ENCODE measurements around the gene PDSS2.

DNA sequence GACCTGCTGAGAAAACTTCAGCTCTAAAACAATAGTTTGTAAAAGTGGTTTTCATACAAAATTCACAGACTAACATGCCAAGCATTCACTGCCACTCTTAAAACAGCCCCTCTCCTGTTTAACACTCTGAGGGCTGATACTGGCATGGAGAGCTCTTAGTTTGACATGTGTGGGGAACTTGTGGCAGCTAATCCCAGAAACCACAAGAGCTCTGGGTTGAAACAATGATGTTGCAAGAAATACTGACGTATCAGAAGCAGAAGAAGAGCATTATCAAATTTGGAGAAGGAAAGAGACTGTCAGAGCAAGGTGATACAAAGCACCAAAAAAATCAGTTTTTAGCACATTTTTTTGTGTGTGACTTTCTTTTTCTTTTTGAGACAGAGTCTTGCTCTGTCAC, 349.2 kb downstream of the PDSS2 start:
- TF ChIP-seq GATA3 (IDR thresholded peaks at IDR 0.05; ENCODE audit: low read depth, low read length) (no peak), GATA2 (IDR thresholded peaks at IDR 0.05; ENCODE audit: low read depth, low read length) (no peak)
